ENCODE results near the gene ZNF561.
"Not testable (repeated sequence)": the region's sequence is repeated elsewhere in the genome, so short reads cannot be mapped to it uniquely, and the experiment has no call there.

Gene ZNF561

GRCh38 chr19:9621156-9622037 lies at the start of gene ZNF561:
ZNF561 (minus strand) TSS chr19:9621232; CDS start chr19:9619456, 1,776 bp downstream.
- DNase-seq = peak; percentile 86

GRCh38 chr19:9668544-9668943 lies 47.5 kb upstream of the ZNF561 start:
- DNase-seq = no peak

- DNase-seq = no peak
These were observed 46.9 kb upstream of the ZNF561 start for GRCh38 chr19:9667898-9668297.

DNA sequence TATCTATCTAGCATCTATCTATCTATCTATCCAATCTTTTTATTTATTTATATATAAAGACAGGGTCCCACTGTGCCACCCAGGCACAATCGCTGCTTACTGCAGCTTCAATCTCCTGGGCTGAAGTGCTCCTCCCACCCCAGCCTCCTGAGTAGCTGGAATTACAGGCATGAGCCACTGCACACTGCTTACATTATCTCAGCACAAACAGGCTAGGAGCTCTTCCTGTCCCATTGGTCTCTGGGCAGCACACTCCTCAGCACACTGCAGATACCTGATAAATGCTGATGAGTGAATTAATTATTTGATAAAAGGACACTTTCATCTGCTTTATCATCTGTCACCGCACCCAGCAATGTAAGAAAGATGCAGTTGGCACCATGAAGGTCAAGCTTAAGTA lies 37.7 kb upstream of the ZNF561 start:
- no peak for DNase-seq

- DNase-seq = not testable (repeated sequence)
These were observed 32.1 kb upstream of the ZNF561 start for GRCh38 chr19:9653066-9653555.

DNA sequence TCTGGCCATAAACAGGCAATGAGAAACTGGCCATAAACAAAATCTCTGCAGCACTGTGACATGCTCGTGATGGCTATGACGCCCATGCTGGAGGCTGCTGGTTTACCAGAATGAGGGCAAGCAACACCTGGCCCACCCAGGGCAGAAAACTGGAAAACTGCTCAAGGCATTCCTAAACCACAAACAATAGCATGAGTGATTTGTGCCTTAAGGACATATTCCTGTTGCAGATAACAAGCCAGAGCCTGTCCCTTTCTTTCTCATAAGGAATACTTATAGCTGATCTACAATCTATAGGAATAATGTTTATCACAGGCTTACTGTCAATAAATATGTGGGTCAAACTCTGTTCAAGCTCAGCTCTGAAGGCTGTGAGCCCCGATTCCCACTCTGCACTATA lies 30.4 kb upstream of the ZNF561 start:
- not testable (repeated sequence) for DNase-seq

DNA sequence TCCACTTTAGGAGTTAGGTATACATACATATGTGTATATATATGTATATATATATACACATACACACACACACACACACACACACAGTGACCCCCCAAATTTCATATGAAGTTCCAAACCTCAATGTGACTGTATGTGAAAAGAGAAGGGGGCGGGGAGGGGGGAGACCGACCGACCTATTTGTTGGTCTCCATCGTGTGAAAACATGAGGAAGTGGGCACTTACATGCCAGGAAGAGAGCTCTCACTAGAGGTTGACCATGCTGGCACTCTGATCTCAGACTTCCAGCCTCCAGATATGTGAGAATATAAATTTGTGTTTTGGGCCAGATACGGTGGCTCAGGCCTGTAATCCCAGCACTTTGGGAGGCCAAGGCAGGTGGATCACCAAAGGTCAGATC lies 29.3 kb upstream of the ZNF561 start:
- DNase-seq = no peak

DNA sequence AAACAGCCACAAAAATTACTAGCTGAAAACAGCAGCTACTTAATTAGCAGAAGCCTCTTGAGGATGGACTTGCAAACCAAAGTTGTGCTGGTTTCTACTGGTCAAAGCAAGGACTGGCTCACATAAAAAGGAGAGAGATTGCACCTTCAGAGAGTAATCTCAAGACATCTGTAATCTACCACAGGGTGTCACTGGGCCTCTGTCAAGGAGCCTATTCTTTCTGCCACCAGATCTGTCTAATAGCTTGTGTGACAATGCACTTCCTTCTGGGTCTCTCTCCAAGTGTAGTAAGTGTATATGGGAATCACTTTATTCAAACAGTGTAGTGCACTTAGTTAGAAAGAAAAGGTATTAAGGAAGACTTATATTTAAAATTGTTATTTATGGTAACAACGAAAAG lies 24.4 kb upstream of the ZNF561 start:
- no peak for DNase-seq

- DNase-seq = no peak
These were observed 23.4 kb upstream of the ZNF561 start for GRCh38 chr19:9644472-9644871.

- no peak for DNase-seq
These were observed 20.8 kb upstream of the ZNF561 start for GRCh38 chr19:9641810-9642209.

DNA sequence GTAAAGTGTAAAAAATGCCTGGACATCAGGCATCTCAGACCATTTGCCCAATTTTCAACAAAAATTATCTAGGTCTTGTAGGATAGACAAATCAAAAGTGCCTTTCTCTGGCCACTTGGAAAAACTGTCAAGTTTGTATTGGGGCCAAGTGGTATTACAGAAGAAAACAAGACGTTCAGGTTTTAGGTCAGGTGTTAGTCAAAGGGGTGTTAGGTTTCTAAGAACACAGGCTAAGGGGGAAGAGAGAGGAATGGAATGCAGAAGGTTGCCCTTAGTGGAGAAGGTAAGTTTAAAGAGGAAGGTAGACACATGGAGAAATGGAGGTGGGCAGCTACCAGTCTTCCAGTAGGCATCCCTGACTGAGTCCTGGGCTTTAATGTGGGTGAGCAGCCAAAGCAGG lies 19.9 kb upstream of the ZNF561 start:
- no peak for DNase-seq

DNA sequence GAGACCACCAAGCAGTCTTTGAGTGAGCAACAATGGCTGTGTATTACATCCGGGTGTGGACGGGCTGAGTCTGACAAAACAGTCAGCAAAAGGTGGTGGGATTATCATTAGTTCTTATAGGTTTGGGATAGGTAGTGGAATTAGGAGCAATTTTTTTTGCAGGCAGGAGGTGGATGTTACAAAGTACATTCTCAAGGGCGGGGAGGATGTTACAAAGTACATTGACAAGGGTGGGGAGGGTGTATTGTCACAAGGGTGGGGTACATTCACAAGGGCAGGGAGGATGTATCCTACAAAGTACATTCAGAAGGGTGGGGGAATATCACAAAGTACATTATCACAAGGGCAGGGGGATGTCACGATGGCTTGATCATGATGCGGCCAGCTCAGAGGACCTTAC lies 15.0 kb upstream of the ZNF561 start:
- DNase-seq = no peak

GRCh38 chr19:9627856-9628255 lies 6.8 kb upstream of the ZNF561 start:
- no peak for DNase-seq

DNA sequence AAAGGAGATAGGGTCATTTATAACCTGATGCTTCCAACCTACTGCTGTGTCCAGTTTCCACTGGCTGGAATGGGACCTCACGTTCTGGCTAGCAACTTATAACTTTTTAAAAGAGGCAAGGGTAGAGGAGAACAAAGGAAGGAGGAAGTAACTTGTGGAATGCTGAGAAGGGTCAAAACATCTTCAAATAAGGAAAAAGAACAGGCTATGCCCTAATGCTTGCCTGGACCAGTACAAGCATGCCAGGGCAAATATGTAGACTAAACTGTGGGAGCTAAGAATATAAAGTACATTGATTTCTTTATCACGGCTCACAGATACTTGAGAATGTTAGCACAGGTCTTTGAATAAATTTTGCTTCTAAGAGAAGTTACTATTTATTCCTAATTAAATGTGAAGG lies 1.5 kb upstream of the ZNF561 start:
- DNase-seq = no peak

DNA sequence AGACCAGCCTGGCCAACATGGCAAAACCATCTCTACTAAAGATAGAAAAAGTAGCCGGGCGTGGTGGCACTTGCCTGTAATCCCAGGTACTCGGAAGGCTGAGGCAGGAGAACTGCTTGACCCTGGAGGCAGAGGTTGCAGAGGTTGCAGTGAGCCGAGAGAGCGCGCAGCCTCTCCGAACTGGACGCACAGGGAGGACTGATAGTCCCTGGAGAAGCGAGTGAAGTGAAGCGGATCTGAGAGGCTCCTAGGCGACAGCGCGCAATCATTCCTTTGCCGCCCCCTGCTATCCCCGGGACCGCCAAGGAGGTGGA lies 233 bp downstream of the ZNF561 start:
- DNase-seq = no peak

DNA sequence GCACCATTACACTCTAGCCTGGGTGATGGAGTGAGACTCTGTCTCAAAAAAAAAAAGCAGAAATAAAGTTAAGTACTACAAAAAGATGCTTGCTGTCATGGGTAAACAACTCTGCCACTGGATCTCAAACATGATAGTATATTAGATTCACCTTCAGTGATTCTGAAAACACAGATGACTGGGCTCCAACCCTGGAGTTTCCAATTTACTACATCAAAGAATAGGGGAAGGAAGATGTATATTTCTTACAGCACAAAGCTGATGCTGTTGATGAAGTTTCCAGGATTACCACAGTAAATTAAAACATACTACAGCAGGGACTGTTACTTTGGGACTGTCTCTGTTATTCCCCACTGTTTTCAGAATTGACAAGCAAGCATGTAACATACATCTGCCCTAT lies 5.2 kb downstream of the ZNF561 start:
- DNase-seq = no peak

GRCh38 chr19:9610484-9611113 lies 10.4 kb downstream of the ZNF561 start:
- DNase-seq = no peak

- DNase-seq = no peak
These were observed 12.1 kb downstream of the ZNF561 start for GRCh38 chr19:9608912-9609311.

GRCh38 chr19:9597027-9597426 lies 24.0 kb downstream of the ZNF561 start:
- no peak for DNase-seq

- peak; percentile 73 for DNase-seq
These were observed 34.3 kb downstream of the ZNF561 start for GRCh38 chr19:9586764-9587163.

GRCh38 chr19:9584073-9584833 lies 36.8 kb downstream of the ZNF561 start, which contains the start of gene ZNF121:
ZNF121 (minus strand) TSS chr19:9584504; CDS start chr19:9568097, 16,407 bp downstream.
- peak; percentile 83 for DNase-seq

DNA sequence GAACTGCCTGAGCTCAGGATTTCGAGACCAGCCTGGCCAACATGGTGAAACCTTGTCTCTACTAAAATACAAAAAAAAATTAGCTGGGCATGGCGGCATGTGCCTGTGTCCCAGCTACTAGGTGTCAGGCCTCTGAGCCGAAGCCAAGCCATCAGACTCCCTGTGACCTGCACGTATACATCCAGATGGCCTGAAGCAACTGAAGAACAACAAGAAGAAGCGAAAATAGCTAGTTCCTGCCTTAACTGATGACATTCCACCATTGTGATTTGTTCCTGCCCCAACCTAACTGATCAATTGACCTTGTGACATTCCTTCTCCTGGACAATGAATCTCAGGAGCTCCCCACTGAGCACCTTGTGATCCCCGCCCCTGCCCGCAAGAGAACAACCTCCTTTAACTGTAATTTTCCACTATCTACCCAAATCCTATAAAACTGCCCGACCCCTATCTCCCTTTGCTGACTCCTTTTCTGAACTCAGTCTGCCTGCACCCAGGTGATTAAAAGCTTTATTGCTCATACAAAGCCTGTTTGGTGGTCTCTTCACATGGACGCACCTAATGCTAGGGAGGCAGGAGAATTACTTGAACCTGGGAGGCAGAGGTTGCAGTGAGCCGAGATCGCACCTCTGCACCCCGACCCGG lies 38.8 kb downstream of the ZNF561 start:
- not testable (repeated sequence) for DNase-seq

GRCh38 chr19:9580728-9581127 lies 40.3 kb downstream of the ZNF561 start:
- DNase-seq = no peak

All from NCI-H510A treated with DMSO at 0.1 percent for 48 hours (cell line).